Psoas muscle (tissue), 8 donors: ENCODE data around the gene KLHL35. TPM values are rescaled to one million over a fixed set of nuclear protein-coding genes. Genes with fewer than 3 reads are reported as not detected.
A peak's percentile ranks its signal among the peaks of the same experiment; 100 is the strongest.

Source experiments
- ATAC-seq, 4 donors: fragments of 200-7000 bp; cut with Tn5 transposase; one replicate each; pipeline ENCODE4 v1.9.1; 2020; ENCODE audit warnings: moderate library complexity in 3 of 4, mild to moderate bottlenecking in 2 of 4
- DNase-seq, 2 donors: peaks; one replicate each; pipeline ENCODE4 v3.0.0-alpha.2; 2020
- H3K27ac ChIP-seq: fragments of 200-600 bp; one replicate; pipeline ENCODE4 v1.8.0; 2022
- H3K27me3 ChIP-seq, 3 donors: fragments of 200-600 bp in 1 of 3; one replicate each; pipeline versions ENCODE4 v1.6.1 to v1.8.0; 2013 to 2022; ENCODE audit warnings: low read length in 2 of 3, mild to moderate bottlenecking in 2 of 3, moderate library complexity in 1 of 3; ENCODE audit not compliant: insufficient read depth in 3 of 3
- H3K36me3 ChIP-seq, 2 donors: fragments of 200-600 bp in 1 of 2; one replicate each; pipeline versions ENCODE4 v1.6.1 to v1.8.0; 2013 to 2022; ENCODE audit warnings: low read depth in 1 of 2, mild to moderate bottlenecking in 1 of 2, moderate library complexity in 1 of 2; ENCODE audit not compliant: insufficient read depth in 1 of 2
- H3K4me1 ChIP-seq: fragments of 200-600 bp; one replicate; pipeline ENCODE4 v1.8.0; 2022
- H3K4me3 ChIP-seq: fragments of 200-600 bp; one replicate; pipeline ENCODE4 v1.8.0; 2022; ENCODE audit warnings: mild to moderate bottlenecking
- H3K9me3 ChIP-seq: fragments of 200-600 bp; one replicate; pipeline ENCODE4 v1.8.0; 2022
- WGBS, 3 donors: extraction: QIAGEN DNeasy Blood & Tissue Kit; methylation state at CpG; one replicate each; pipeline versions ENCODE4 v1.1.6 to v1.1.7; 2013; 5-methylcytosine and 5-hydroxymethylcytosine counted together
- intact Hi-C, 2 donors: fragments of 100-400 bp; cut with DNase I; formaldehyde crosslinking; loops; one replicate each; pipeline versions ENCODE4 v1.11.0 to v1.14.2; 2022
- polyA plus RNA-seq, 3 donors: library from polyadenylated mRNA; stranded (reverse); fragments of 200-250 nt; gene quantifications; one replicate each; pipeline ENCODE4 v1.2.3, GENCODE V29; 2013
- total RNA-seq, 4 donors: library from RNA; stranded (reverse); fragmentation: NEBNext Ultra II Directional in 2 of 4; extraction: Animal tissue kit (Norgen Biotek cat#: 25700) in 2 of 4; gene quantifications; one replicate each; pipeline versions ENCODE4 v1.2.1 to v1.2.4, GENCODE V29; 2021 to 2023
- TF ChIP-seq, protein P1 (sequence below): fragments of 200-600 bp; IDR thresholded peaks from one replicate; pipeline ENCODE4 v1.8.0; 2022; ENCODE audit warnings: antibody characterized with exemption
- donor health status: healthy with polysubstance abuse.
- donor health status: DM: no; HTN: no; CAD: no; lungs with moderate emphysema.
- donor health status: Bipolar disorder and iron deficiency.
- donor health status: healthy.
- donor health status: DM: yes; HTN: yes; CAD: no.
- donor health status: DM: no; HTN: no; CAD: no.
- donor health status: DM: no; HTN: no; CAD: no.
- donor health status: DM: yes; HTN: yes; CAD: no.

Gene KLHL35
- total and polyA plus RNA-seq, 7 donors: 0.34 to 4.1 (median 0.56) TPM

DNA sequence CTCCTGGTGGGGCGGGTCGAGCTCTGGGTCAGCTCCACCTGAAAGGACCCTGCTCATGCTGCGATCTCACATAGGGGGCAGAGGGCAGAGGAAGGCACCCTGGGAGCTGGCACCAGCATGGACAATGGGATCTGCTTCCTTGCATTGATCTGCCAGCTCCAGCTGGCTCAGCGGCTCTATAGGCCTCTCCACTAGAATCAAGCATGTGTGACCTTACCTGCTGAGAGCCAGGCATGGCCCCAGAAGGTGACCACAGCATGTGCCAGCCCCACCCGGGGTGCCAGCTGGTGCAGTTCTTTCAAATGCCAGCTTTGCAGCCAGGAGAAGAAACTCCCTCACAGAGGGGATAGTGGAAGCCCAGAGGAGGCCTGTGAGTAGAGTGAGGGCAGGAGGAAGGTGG lies 22.0 kb upstream of the KLHL35 start:
- no peaks in the 10 kb centered on the region for H3K9me3 ChIP-seq
- DNase-seq: no peak
- no peaks in the 10 kb centered on the region for H3K4me1 ChIP-seq
- intact Hi-C loops: no loop called here
- H3K4me3 ChIP-seq: no peak overlapping the region
- no peak overlapping the region for H3K27ac ChIP-seq
- peak in 1 of 4 donors; percentile 23 for ATAC-seq
- TF ChIP-seq, protein P1, sequence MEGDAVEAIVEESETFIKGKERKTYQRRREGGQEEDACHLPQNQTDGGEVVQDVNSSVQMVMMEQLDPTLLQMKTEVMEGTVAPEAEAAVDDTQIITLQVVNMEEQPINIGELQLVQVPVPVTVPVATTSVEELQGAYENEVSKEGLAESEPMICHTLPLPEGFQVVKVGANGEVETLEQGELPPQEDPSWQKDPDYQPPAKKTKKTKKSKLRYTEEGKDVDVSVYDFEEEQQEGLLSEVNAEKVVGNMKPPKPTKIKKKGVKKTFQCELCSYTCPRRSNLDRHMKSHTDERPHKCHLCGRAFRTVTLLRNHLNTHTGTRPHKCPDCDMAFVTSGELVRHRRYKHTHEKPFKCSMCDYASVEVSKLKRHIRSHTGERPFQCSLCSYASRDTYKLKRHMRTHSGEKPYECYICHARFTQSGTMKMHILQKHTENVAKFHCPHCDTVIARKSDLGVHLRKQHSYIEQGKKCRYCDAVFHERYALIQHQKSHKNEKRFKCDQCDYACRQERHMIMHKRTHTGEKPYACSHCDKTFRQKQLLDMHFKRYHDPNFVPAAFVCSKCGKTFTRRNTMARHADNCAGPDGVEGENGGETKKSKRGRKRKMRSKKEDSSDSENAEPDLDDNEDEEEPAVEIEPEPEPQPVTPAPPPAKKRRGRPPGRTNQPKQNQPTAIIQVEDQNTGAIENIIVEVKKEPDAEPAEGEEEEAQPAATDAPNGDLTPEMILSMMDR: no peak
- WGBS, 3 donors: 70 to 85% (median 74%) methylated on average over 5 of the region's 5 CpGs
- H3K27me3 ChIP-seq: no peaks in the 10 kb centered on the region
- H3K36me3 ChIP-seq: no peaks in the 10 kb centered on the region

DNA sequence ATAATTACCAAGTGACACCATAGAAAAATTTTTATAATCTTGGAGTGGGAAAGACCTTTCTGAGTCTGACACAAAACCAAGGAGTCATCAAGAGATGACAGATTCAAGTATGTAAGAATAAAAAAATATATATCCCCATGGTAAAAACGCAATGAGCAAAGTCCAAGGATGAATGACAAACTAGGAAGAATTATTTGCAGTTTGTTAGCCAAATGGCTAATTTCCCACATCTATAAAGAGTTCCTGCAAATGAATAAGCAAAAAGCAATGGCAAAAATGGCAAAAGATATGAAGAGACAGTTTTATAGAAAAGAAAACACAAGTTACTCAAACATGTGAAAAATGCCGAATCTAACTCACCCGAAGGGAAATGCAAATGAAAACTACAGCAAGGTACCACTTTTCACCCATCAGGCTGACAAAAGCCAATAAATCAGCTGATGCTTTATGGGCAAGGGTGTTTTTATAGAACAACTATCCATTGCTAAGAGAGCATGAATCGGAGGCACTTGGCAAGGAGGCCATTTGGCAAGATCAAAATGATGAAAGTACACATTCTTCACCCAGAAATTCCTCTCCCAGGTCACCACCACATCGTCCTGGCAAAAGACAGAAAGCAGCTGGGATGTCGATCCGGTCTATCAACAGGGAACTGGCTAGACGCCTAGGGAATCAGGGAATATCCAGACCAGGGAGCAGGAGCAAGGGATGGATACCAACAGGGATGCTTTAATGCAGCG lies 21.1 kb upstream of the KLHL35 start:
- no peaks in the 10 kb centered on the region for H3K36me3 ChIP-seq
- H3K4me1 ChIP-seq: no peaks in the 10 kb centered on the region
- H3K4me3 ChIP-seq: no peak overlapping the region
- H3K27me3 ChIP-seq: no peaks in the 10 kb centered on the region
- WGBS, 3 donors: 52 to 63% (median 55%) methylated on average over 9 of the region's 9 CpGs
- DNase-seq (peak; percentile 45 to 67), ATAC-seq (peak in 1 of 4 donors; percentile 67)
- TF ChIP-seq, protein P1: no peak
- H3K27ac ChIP-seq: no peak overlapping the region
- H3K9me3 ChIP-seq: no peaks in the 10 kb centered on the region
- intact Hi-C loops: no loop called here

- DNase-seq (no peak), ATAC-seq (no peak)
- no peaks in the 10 kb centered on the region for H3K9me3 ChIP-seq
- 74 to 76% (median 74%) methylated on average over 43 to 46 of the region's 46 CpGs for WGBS, 3 donors
- no peak overlapping the region for H3K27ac ChIP-seq
- no peaks in the 10 kb centered on the region for H3K27me3 ChIP-seq
- TF ChIP-seq, protein P1: peak; percentile 43
- H3K4me3 ChIP-seq: no peak overlapping the region
- H3K36me3 ChIP-seq: no peaks in the 10 kb centered on the region
- intact Hi-C loops: no loop called here
- H3K4me1 ChIP-seq: no peaks in the 10 kb centered on the region
Measured at GRCh38 chr11:75450826-75451821, 18.1 kb upstream of the KLHL35 start.

GRCh38 chr11:75450236-75450635 lies 17.2 kb upstream of the KLHL35 start:
- intact Hi-C loops: no loop called here
- 86 to 96% (median 95%) methylated on average over 7 of the region's 7 CpGs for WGBS, 3 donors
- no peaks in the 10 kb centered on the region for H3K9me3 ChIP-seq
- ATAC-seq (no peak), DNase-seq (no peak)
- no peaks in the 10 kb centered on the region for H3K4me1 ChIP-seq
- H3K36me3 ChIP-seq: no peaks in the 10 kb centered on the region
- TF ChIP-seq, protein P1: no peak
- no peaks in the 10 kb centered on the region for H3K27me3 ChIP-seq
- H3K4me3 ChIP-seq: no peak overlapping the region
- H3K27ac ChIP-seq: no peak overlapping the region
